HG02981 (cell line): ENCODE data around the gene COMMD7.

ENCODE experiments used
- ATAC-seq: cut with Tn5 transposase; IDR thresholded peaks from one replicate; pipeline ENCODE4 v1.9.1; 2021; ENCODE audit warnings: mild to moderate bottlenecking, moderate library complexity; ENCODE audit not compliant: unreplicated experiment

COMMD7 gene

GRCh38 chr20:32652739-32653526, 90.3 kb downstream of the COMMD7 start:
- peak; percentile 50 for ATAC-seq
